Mucosa of descending colon (tissue), 3 donors: Measurements from ENCODE around the gene ANK3. TPM values are rescaled to one million over a fixed set of nuclear protein-coding genes. Genes with fewer than 3 reads are reported as not detected.
A peak's percentile ranks its signal among the peaks of the same experiment; 100 is the strongest.

Source experiments
- ATAC-seq: fragments of 200-7000 bp; cut with Tn5 transposase; one replicate; pipeline ENCODE4 v1.9.1; 2020; ENCODE audit warnings: mild to moderate bottlenecking, moderate library complexity
- DNase-seq, 3 donors: peaks; one replicate each; pipeline ENCODE4 v3.0.0-alpha.2; 2020
- H3K36me3 ChIP-seq: fragments of 200-600 bp; one replicate; pipeline ENCODE4 v1.8.0; 2021; ENCODE audit warnings: low read depth, mild to moderate bottlenecking
- H3K4me1 ChIP-seq: fragments of 200-600 bp; one replicate; pipeline ENCODE4 v1.8.0; 2021; ENCODE audit warnings: low read depth, mild to moderate bottlenecking
- H3K4me3 ChIP-seq: fragments of 200-600 bp; one replicate; pipeline ENCODE4 v1.8.0; 2021; ENCODE audit warnings: mild to moderate bottlenecking
- H3K9me3 ChIP-seq: fragments of 200-600 bp; one replicate; pipeline ENCODE4 v1.8.0; 2021; ENCODE audit warnings: mild to moderate bottlenecking
- intact Hi-C, 2 donors: fragments of 100-400 bp; cut with DNase I in 1 of 2; cut with micrococcal nuclease in 1 of 2; formaldehyde crosslinking; loops; one replicate each; pipeline versions ENCODE4 v1.11.0 to v1.11.1; 2022; cut with DNase I, micrococcal nuclease
- total RNA-seq, 3 donors: library from RNA; stranded (reverse); fragmentation: NEBNext Ultra II Directional in 2 of 3; extraction: Animal tissue kit (Norgen Biotek cat#: 25700) in 2 of 3; gene quantifications; one replicate each; pipeline versions ENCODE4 v1.2.1 to v1.2.4, GENCODE V29; 2021 to 2023
- TF ChIP-seq, protein P1 (sequence below): fragments of 200-600 bp; IDR thresholded peaks from one replicate; pipeline ENCODE4 v1.8.0; 2022; ENCODE audit warnings: antibody characterized with exemption, mild to moderate bottlenecking
- donor health status: DM: no; HTN: no; CAD: no; lungs with moderate emphysema.
- donor health status: DM: no; HTN: no; CAD: no.
- donor health status: DM: no; HTN: yes; CAD: no.

ANK3 gene
- total RNA-seq, 3 donors from 2014 or later, result 67.7 to 145 (median 74.0) TPM

DNA sequence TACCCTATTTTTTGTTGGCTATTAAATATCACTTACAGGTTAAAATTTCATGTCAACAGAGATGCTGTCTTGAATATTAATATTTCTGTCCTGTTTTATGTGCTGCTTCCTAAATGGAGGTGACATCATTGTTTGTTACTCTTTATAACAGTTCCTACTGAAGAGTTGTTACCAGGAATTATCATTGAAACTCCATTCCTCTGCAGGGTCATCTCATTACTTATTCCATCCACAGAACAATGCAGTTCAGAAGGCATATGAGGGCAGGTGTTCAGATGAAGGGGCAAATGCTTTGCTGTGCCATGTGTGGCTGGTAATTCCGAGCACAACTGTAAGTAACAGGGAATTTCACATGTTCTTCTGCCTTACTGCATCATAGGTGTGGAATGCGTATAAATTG, 113.4 kb downstream of the ANK3 start:
- Histone ChIP-seq H3K36me3 (no peaks in the 10 kb centered on the region), H3K9me3 (no peaks in the 10 kb centered on the region), H3K4me3 (no peak overlapping the region), H3K4me1 (no peaks in the 10 kb centered on the region)
- DNase-seq (no peak), ATAC-seq (no peak)
- intact Hi-C loops, result no loop called here
- TF ChIP-seq, protein P1, sequence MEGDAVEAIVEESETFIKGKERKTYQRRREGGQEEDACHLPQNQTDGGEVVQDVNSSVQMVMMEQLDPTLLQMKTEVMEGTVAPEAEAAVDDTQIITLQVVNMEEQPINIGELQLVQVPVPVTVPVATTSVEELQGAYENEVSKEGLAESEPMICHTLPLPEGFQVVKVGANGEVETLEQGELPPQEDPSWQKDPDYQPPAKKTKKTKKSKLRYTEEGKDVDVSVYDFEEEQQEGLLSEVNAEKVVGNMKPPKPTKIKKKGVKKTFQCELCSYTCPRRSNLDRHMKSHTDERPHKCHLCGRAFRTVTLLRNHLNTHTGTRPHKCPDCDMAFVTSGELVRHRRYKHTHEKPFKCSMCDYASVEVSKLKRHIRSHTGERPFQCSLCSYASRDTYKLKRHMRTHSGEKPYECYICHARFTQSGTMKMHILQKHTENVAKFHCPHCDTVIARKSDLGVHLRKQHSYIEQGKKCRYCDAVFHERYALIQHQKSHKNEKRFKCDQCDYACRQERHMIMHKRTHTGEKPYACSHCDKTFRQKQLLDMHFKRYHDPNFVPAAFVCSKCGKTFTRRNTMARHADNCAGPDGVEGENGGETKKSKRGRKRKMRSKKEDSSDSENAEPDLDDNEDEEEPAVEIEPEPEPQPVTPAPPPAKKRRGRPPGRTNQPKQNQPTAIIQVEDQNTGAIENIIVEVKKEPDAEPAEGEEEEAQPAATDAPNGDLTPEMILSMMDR, result no peak

DNA sequence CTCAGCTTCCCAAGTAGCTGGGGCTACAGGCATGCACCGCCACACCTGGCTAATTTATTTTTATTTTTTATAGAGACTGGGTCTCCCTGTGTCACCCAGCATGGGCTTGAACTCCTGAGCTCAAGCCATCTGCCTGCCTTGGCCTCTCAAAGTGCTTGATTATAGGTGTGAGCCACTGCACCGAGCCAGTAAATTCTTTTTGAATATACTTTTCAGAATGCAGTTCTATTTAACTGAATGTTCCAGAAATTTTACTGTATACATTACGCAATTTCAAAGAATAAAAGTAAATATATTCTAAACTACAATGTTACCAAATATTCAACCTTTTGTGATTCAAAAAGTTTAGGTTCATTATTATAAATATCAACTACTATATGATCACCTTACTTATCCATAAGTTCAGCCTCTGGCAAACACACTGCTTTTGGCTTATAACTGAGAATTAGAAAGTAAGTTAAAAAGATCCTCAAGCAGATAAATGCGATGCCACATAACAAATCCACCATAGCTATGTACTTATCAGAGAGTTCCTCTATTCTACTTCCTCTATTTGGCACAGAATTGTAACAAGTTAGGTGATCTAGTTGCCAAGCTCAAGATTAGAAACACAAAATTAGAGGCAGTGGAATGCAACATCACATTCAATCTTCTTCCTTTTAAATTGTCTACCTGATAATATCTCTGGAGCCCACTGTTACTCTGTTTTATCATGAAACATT, 118.2 kb downstream of the ANK3 start:
- peak; percentile 11 for ATAC-seq
- intact Hi-C loops, result no loop called here
- TF ChIP-seq, protein P1, result no peak

DNA sequence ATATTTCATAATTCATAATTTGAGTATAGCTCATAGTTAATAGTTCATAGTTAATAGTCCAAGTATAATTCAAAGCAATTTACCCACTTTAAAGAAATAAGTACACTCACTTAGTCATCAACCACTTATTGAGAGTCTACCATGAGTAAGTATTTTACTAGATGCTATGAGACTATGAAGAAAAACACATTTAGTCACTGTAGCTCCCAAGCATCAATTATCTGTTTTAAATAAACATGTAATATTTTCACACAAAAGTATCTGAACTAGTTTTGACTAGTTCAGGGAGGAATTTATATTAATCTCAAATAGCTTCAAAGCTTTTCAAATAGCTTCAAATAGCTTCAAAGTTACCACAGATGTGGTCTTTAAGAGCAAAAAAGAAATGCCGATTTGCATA, 119.2 kb downstream of the ANK3 start:
- TF ChIP-seq, protein P1, result no peak
- DNase-seq (no peak), ATAC-seq (no peak)
- Histone ChIP-seq H3K9me3 (no peaks in the 10 kb centered on the region), H3K4me1 (no peaks in the 10 kb centered on the region), H3K4me3 (no peak overlapping the region), H3K36me3 (no peaks in the 10 kb centered on the region)
- intact Hi-C loops, result no loop called here

More for the DNA sequence above, 118.2 kb downstream of the ANK3 start:
- Histone ChIP-seq H3K9me3 (no peaks in the 10 kb centered on the region), H3K36me3 (no peaks in the 10 kb centered on the region), H3K4me1 (no peaks in the 10 kb centered on the region), H3K4me3 (no peak overlapping the region)
- no peak for DNase-seq

DNA sequence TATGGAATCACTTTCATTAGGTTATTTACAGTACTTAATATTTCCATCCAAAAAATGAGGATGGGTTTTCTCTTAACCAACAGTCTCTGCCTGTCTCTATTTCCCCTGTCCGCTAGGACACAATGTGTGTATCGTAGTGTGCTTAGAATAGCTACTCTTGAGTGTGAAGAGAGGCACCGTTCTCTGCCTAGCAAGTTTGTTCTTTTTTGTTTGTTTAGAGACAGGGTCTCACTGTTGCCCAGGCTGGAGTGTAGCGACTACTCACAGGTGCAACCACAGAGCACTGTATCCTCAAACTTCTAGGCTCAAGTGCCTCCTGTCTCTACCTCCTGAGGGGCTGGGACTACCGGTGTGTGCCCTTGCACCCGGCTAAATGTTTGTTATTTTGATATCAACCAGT, 121.9 kb downstream of the ANK3 start:
- DNase-seq (no peak), ATAC-seq (no peak)
- Histone ChIP-seq H3K4me1 (no peaks in the 10 kb centered on the region), H3K9me3 (no peaks in the 10 kb centered on the region), H3K36me3 (no peaks in the 10 kb centered on the region), H3K4me3 (no peak overlapping the region)
- TF ChIP-seq, protein P1, result no peak
- intact Hi-C loops, result no loop called here

DNA sequence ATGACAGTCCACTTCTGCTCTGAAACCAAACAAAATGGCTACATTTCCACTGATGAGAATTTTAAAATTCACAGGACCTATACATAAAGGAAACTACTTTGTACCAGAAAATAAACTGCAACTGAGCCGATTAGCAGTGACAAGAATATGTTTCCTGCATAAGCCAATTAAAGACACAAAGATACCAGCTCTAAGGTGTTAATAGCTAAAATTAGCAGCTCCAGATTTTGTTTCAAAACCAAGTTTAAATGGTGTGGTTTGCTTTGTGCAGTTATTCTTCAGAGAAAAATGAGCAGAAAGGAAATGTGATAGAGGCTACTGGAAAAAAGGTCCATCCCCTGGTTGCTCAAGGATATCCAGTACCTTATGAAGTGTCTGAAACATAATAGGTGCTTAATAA, 123.2 kb downstream of the ANK3 start:
- TF ChIP-seq, protein P1, result no peak
- intact Hi-C loops, result no loop called here
- Histone ChIP-seq H3K9me3 (no peaks in the 10 kb centered on the region), H3K36me3 (no peaks in the 10 kb centered on the region), H3K4me3 (no peak overlapping the region), H3K4me1 (no peaks in the 10 kb centered on the region)
- ATAC-seq, result no peak
- no peak for DNase-seq
